Testis (tissue), 2 donors: ENCODE data around the gene ZBTB7C.

Experiments
- POLR2A ChIP-seq: fragments of 450-650 bp; IDR thresholded peaks from one replicate; pipeline ENCODE4 v1.6.1; 2017; ENCODE audit warnings: antibody characterized with exemption, mild to moderate bottlenecking, moderate library complexity
- TF ChIP-seq, protein P1 (sequence below), 3 experiments: fragments of 450-650 bp in 2 of 3; fragments of 200-600 bp in 1 of 3; sonication (generic) in 1 of 3; IDR thresholded peaks; one replicate each; pipeline ENCODE4 v1.5.1; 2016 to 2019; ENCODE audit warnings: antibody characterized with exemption in 3 of 3, mild to moderate bottlenecking in 2 of 3, moderate library complexity in 1 of 3

DNA sequence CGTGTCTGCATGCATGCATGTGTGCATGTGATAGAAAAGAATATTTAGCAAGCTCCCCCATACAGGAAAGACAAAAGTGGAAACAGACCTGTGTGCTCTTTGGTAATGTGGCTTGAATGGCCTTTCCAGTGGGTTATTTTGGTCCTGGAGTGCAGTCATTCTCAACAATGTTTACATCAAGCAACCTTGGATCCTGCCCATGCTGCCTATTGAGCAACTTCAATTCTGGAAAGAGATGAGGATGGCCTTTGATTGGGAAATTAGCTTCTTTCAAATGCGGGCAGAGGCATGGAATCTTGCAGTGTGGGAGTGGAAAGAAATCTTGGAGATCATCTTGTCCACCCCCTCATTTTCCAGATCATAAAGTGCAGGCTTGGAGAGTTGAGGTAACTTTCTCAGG lies 391.5 kb downstream of the ZBTB7C start:
- no peak for TF ChIP-seq POLR2A
- TF ChIP-seq, protein P1, sequence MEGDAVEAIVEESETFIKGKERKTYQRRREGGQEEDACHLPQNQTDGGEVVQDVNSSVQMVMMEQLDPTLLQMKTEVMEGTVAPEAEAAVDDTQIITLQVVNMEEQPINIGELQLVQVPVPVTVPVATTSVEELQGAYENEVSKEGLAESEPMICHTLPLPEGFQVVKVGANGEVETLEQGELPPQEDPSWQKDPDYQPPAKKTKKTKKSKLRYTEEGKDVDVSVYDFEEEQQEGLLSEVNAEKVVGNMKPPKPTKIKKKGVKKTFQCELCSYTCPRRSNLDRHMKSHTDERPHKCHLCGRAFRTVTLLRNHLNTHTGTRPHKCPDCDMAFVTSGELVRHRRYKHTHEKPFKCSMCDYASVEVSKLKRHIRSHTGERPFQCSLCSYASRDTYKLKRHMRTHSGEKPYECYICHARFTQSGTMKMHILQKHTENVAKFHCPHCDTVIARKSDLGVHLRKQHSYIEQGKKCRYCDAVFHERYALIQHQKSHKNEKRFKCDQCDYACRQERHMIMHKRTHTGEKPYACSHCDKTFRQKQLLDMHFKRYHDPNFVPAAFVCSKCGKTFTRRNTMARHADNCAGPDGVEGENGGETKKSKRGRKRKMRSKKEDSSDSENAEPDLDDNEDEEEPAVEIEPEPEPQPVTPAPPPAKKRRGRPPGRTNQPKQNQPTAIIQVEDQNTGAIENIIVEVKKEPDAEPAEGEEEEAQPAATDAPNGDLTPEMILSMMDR (IDR thresholded peaks at IDR 0.05): no peak
